GM23248 (cell line): ENCODE measurements around the gene CKS1B.

Source experiments
- EZH2 ChIP-seq: fragments of 200-600 bp; sonication (generic); IDR thresholded peaks from 2 replicates; pipeline ENCODE4 v1.6.1; 2018; ENCODE audit warnings: antibody characterized with exemption, mild to moderate bottlenecking; ENCODE audit not compliant: insufficient read depth, poor library complexity, severe bottlenecking
- EZH2phosphoT487 ChIP-seq: fragments of 200-600 bp; sonication (generic); IDR thresholded peaks from 2 replicates; pipeline ENCODE4 v1.6.1; 2018; ENCODE audit warnings: antibody characterized with exemption, moderate library complexity, mild to moderate bottlenecking, low read depth; ENCODE audit not compliant: insufficient read depth

- no peak for TF ChIP-seq EZH2
- no peak for TF ChIP-seq EZH2phosphoT487
Observed at GRCh38 chr1:154998818-154999570, 24.5 kb downstream of the CKS1B start.
